Cardiac fibroblast (primary cell): ENCODE measurements around the gene MFN1.

Experiments
- DNase-seq, 2 donors: peaks; one replicate each; pipeline versions ENCODE4 v3.0.0 to v3.0.0-alpha.2; 2010; ENCODE audit warnings: low read depth in 2 of 2
- H3K4me3 ChIP-seq, 2 donors: replicated peaks in 1 of 2; 1 replicate in 1 of 2; 2 replicates in 1 of 2; pipeline ENCODE4 v1.5.1; 2011; ENCODE audit warnings: low read depth in 2 of 2, low read length in 2 of 2, mild to moderate bottlenecking in 2 of 2, moderate library complexity in 1 of 2
- CTCF ChIP-seq: IDR thresholded peaks from one replicate; pipeline ENCODE4 v1.5.1; 2011; ENCODE audit warnings: low read depth, mild to moderate bottlenecking, low read length, inconsistent platforms

MFN1 gene

DNA sequence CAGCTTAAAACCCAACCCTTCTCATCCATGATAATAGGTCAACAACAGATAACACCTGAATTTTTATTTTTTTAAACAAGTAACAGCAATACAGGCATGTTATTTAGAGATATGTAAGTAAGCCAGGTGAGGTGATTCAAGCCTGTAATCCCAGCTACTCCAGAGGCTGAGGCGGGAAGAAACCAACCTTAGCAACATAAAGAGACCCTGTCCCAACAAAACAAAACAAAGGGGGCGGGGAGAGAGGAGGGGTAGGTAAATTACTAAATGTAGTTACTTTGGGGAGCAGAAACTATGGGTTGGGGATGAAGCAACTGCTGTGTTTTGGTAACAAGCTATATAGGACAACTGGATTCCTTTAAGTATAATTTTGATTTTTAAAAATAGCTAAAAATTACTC is 56.8 kb downstream of the MFN1 start:
- no peak for DNase-seq
- no peak overlapping the region for H3K4me3 ChIP-seq
- TF ChIP-seq CTCF, result no peak

DNA sequence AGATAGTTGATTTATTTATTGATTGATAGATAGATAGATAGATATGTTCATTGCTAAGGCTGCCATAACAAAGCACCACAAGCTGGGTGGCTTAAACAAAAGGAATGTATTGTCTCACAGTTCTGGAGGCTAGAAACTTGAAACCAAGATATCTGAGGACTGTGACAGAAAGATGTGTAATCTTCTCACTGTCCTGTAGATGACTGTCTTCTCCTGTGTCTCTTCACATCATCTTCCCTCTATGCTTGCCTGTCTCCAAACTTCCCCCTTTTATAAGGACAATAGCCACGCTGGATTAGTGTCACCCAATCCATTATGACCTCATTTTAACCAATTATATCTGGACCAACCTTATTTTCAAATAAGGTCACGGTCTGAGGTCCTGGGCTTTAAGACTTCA is 62.8 kb downstream of the MFN1 start:
- H3K4me3 ChIP-seq, result no peak overlapping the region
- peak in 1 of 2 donors; percentile 26 for DNase-seq
- no peak for TF ChIP-seq CTCF

GRCh38 chr3:179410999-179411398 is 63.5 kb downstream of the MFN1 start:
- no peak for DNase-seq
- TF ChIP-seq CTCF, result no peak
- no peak overlapping the region for H3K4me3 ChIP-seq

GRCh38 chr3:179414804-179415203 is 67.3 kb downstream of the MFN1 start:
- no peak for TF ChIP-seq CTCF
- no peak overlapping the region for H3K4me3 ChIP-seq
- DNase-seq, result no peak

- no peak for DNase-seq
- TF ChIP-seq CTCF, result no peak
Observed at GRCh38 chr3:179415377-179415776, 67.9 kb downstream of the MFN1 start.

GRCh38 chr3:179416681-179417080 is 69.2 kb downstream of the MFN1 start:
- DNase-seq, result peak; percentile 17 to 53
- no peak for TF ChIP-seq CTCF
- H3K4me3 ChIP-seq, result no peak overlapping the region

More at GRCh38 chr3:179415377-179415776, 67.9 kb downstream of the MFN1 start:
- H3K4me3 ChIP-seq, result no peak overlapping the region

DNA sequence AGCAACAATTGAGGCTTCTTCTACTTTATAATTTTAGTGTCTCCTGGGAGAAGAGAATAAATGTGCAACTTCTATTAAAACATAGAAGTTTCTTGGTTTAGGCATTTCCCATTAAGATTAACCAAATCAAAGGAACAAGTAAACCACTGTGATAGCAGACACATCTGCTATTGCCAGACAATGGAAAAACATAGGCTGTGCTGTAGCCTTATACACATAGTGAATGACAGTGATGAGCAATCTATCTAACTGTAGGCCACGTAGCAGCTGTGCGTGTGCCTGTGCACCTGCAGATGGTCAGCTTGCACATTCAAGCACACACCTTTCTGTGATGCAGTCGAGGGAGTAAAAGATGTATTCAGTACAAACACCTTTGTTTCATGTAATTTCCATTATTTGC is 71.1 kb downstream of the MFN1 start:
- DNase-seq, result no peak
- no peak overlapping the region for H3K4me3 ChIP-seq
- TF ChIP-seq CTCF, result no peak
